Neuron (in vitro differentiated cells): ENCODE measurements around the gene CTDNEP1.

Experiments used
- H2AFZ ChIP-seq: one replicate; pipeline ENCODE4 v1.6.1; 2013; ENCODE audit warnings: low read depth, mild to moderate bottlenecking, inconsistent platforms, low read length, moderate library complexity
- H3K27me3 ChIP-seq: one replicate; pipeline ENCODE4 v1.6.1; 2013; ENCODE audit warnings: low read length; ENCODE audit not compliant: insufficient read depth
- H3K36me3 ChIP-seq: one replicate; pipeline ENCODE4 v1.6.1; 2013; ENCODE audit warnings: low read length; ENCODE audit not compliant: insufficient read depth
- H3K4me1 ChIP-seq: one replicate; pipeline ENCODE4 v1.6.1; 2013; ENCODE audit warnings: low read length; ENCODE audit not compliant: insufficient read depth
- H3K4me3 ChIP-seq: 2 replicates; pipeline ENCODE4 v1.5.1; 2013; ENCODE audit warnings: mild to moderate bottlenecking, low read length, moderate library complexity
- H3K9me3 ChIP-seq: one replicate; pipeline ENCODE4 v1.6.1; 2013; ENCODE audit warnings: low read length

Gene CTDNEP1

GRCh38 chr17:7224661-7225111 lies 26.8 kb downstream of the CTDNEP1 start:
- Histone ChIP-seq H3K9me3 (no peaks in the 10 kb centered on the region), H3K4me3 (no peak overlapping the region), H2AFZ (no peak overlapping the region), H3K4me1 (peaks cover 13% of the 10 kb centered on the region), H3K27me3 (no peaks in the 10 kb centered on the region), H3K36me3 (peaks cover 79% of the 10 kb centered on the region)

GRCh38 chr17:7224110-7224509 lies 27.4 kb downstream of the CTDNEP1 start:
- Histone ChIP-seq H3K4me3 (no peak overlapping the region), H3K27me3 (no peaks in the 10 kb centered on the region), H3K36me3 (peaks cover 73% of the 10 kb centered on the region), H3K9me3 (no peaks in the 10 kb centered on the region), H3K4me1 (peaks cover 17% of the 10 kb centered on the region), H2AFZ (no peak overlapping the region)

GRCh38 chr17:7223375-7223774 lies 28.2 kb downstream of the CTDNEP1 start:
- Histone ChIP-seq H2AFZ (no peak overlapping the region), H3K9me3 (no peaks in the 10 kb centered on the region), H3K27me3 (no peaks in the 10 kb centered on the region), H3K4me3 (no peak overlapping the region), H3K4me1 (peaks cover 24% of the 10 kb centered on the region), H3K36me3 (peaks cover 66% of the 10 kb centered on the region)

GRCh38 chr17:7222972-7223292 lies 28.6 kb downstream of the CTDNEP1 start:
- peaks cover 61% of the 10 kb centered on the region for H3K36me3 ChIP-seq
- no peaks in the 10 kb centered on the region for H3K9me3 ChIP-seq
- no peak overlapping the region for H3K4me3 ChIP-seq
- H3K4me1 ChIP-seq = peaks cover 29% of the 10 kb centered on the region
- H3K27me3 ChIP-seq = no peaks in the 10 kb centered on the region
- H2AFZ ChIP-seq = no peak overlapping the region

GRCh38 chr17:7222093-7222971 lies 29.2 kb downstream of the CTDNEP1 start:
- Histone ChIP-seq H3K27me3 (no peaks in the 10 kb centered on the region), H2AFZ (no peak overlapping the region), H3K9me3 (no peaks in the 10 kb centered on the region), H3K36me3 (peaks cover 56% of the 10 kb centered on the region), H3K4me3 (no peak overlapping the region), H3K4me1 (peaks cover 33% of the 10 kb centered on the region)

GRCh38 chr17:7221278-7222092 lies 30.0 kb downstream of the CTDNEP1 start:
- Histone ChIP-seq H3K4me1 (peaks cover 39% of the 10 kb centered on the region), H3K4me3 (no peak overlapping the region), H3K27me3 (no peaks in the 10 kb centered on the region), H3K36me3 (peaks cover 47% of the 10 kb centered on the region), H3K9me3 (no peaks in the 10 kb centered on the region), H2AFZ (no peak overlapping the region)

GRCh38 chr17:7220593-7221277 lies 30.8 kb downstream of the CTDNEP1 start:
- H3K27me3 ChIP-seq = no peaks in the 10 kb centered on the region
- H3K4me3 ChIP-seq = peak overlapping the region; percentile 72
- H2AFZ ChIP-seq = no peak overlapping the region
- peaks cover 40% of the 10 kb centered on the region for H3K36me3 ChIP-seq
- no peaks in the 10 kb centered on the region for H3K9me3 ChIP-seq
- peaks cover 46% of the 10 kb centered on the region for H3K4me1 ChIP-seq

- no peak within 1 kb of the TSS for H2AFZ ChIP-seq
- H3K4me1 ChIP-seq = peaks cover 52% of the 10 kb centered on the region
- H3K27me3 ChIP-seq = no peaks in the 10 kb centered on the region
- peaks cover 33% of the 10 kb centered on the region for H3K36me3 ChIP-seq
- H3K4me3 ChIP-seq = peak within 1 kb of the TSS; percentile 72
- no peaks in the 10 kb centered on the region for H3K9me3 ChIP-seq
These were observed 31.5 kb downstream of the CTDNEP1 start, which contains the start of the genes ACADVL and DLG4 for GRCh38 chr17:7219812-7220592. ACADVL (plus strand) TSS chr17:7219938; CDS start chr17:7219985, 47 bp downstream. DLG4 (minus strand) TSS chr17:7219836.

- Histone ChIP-seq H3K36me3 (peaks cover 26% of the 10 kb centered on the region), H3K4me1 (peaks cover 52% of the 10 kb centered on the region), H3K27me3 (no peaks in the 10 kb centered on the region), H3K9me3 (no peaks in the 10 kb centered on the region), H2AFZ (no peak overlapping the region), H3K4me3 (peak overlapping the region; percentile 72)
These were observed 32.2 kb downstream of the CTDNEP1 start for GRCh38 chr17:7219229-7219811.

GRCh38 chr17:7218758-7219157 lies 32.8 kb downstream of the CTDNEP1 start:
- H3K4me3 ChIP-seq = no peak overlapping the region
- H2AFZ ChIP-seq = no peak overlapping the region
- H3K9me3 ChIP-seq = no peaks in the 10 kb centered on the region
- H3K4me1 ChIP-seq = peaks cover 52% of the 10 kb centered on the region
- H3K36me3 ChIP-seq = peaks cover 20% of the 10 kb centered on the region
- no peaks in the 10 kb centered on the region for H3K27me3 ChIP-seq

- H3K27me3 ChIP-seq = no peaks in the 10 kb centered on the region
- H2AFZ ChIP-seq = no peak overlapping the region
- no peaks in the 10 kb centered on the region for H3K9me3 ChIP-seq
- H3K36me3 ChIP-seq = peaks cover 15% of the 10 kb centered on the region
- H3K4me1 ChIP-seq = peaks cover 57% of the 10 kb centered on the region
- H3K4me3 ChIP-seq = peak overlapping the region; percentile 48
These were observed 33.4 kb downstream of the CTDNEP1 start for GRCh38 chr17:7218166-7218565.
